H1 (cell line): Measurements from ENCODE around the gene GOLGA3. TPM values are rescaled to one million over a fixed set of nuclear protein-coding genes. Genes with fewer than 3 reads are reported as not detected.

ENCODE experiments used
- CTCF ChIA-PET: fragments of 300-600 bp; sonication (Branson Sonifier 250); formaldehyde crosslinking; loops from one replicate; lab custom pipeline; 2021; ENCODE audit not compliant: partially characterized antibody; lab: Charles Lee
- POLR2A ChIA-PET: fragments of 300-600 bp; sonication (Branson Sonifier 250); formaldehyde crosslinking; loops from one replicate; lab custom pipeline; 2021; ENCODE audit warnings: inconsistent platforms; ENCODE audit not compliant: partially characterized antibody; lab: Charles Lee
- DNase-seq, 2 experiments: peaks; one replicate each; pipeline versions ENCODE4 v3.0.0 to v3.0.0-alpha.2; 2010 to 2022; ENCODE audit warnings: low spot score in 2 of 2, low read depth in 1 of 2, mixed read lengths in 1 of 2
- FAIRE-seq: peaks from 2 replicates; lab custom pipeline; 2011; peaks lifted over from hg19 to GRCh38; lab: Jason Lieb, UNC
- H2AFZ ChIP-seq: 2 replicates; pipeline ENCODE4 v1.8.1; 2012; ENCODE audit warnings: low read length, inconsistent platforms
- H2AK5ac ChIP-seq: 2 replicates; pipeline ENCODE4 v1.6.1; 2013; ENCODE audit warnings: low read depth, low read length
- H2BK120ac ChIP-seq: replicated peaks from 2 replicates; pipeline ENCODE3; 2013; ENCODE audit warnings: low read depth, low read length, inconsistent platforms
- H2BK12ac ChIP-seq: 2 replicates; pipeline ENCODE4 v1.6.1; 2013; ENCODE audit warnings: low read depth, low read length
- H2BK15ac ChIP-seq: 2 replicates; pipeline ENCODE4 v1.6.1; 2013; ENCODE audit warnings: low read length
- H2BK20ac ChIP-seq: 2 replicates; pipeline ENCODE4 v1.6.1; 2013; ENCODE audit warnings: low read length
- H2BK5ac ChIP-seq: 2 replicates; pipeline ENCODE4 v1.6.1; 2013; ENCODE audit warnings: low read depth, low read length
- H3K14ac ChIP-seq: 2 replicates; pipeline ENCODE4 v1.6.1; 2013; ENCODE audit warnings: inconsistent platforms; ENCODE audit not compliant: insufficient read length
- H3K18ac ChIP-seq: 2 replicates; pipeline ENCODE4 v1.6.1; 2013; ENCODE audit warnings: low read length; ENCODE audit errors: extremely low read depth
- H3K23ac ChIP-seq: 2 replicates; pipeline ENCODE4 v1.6.1; 2013; ENCODE audit warnings: inconsistent platforms; ENCODE audit not compliant: insufficient read length
- H3K23me2 ChIP-seq: 2 replicates; pipeline ENCODE4 v1.6.1; 2013; ENCODE audit warnings: low read depth, low read length
- H3K27ac ChIP-seq: 2 replicates; pipeline ENCODE4 v1.6.1; 2011; ENCODE audit warnings: low read depth, low read length, inconsistent platforms
- H3K27me3 ChIP-seq, 4 experiments: replicated peaks in 1 of 4; 1 replicate in 1 of 4; 2 replicates in 3 of 4; pipeline versions ENCODE4 v1.6.1 to v1.8.1; 2011 to 2013; ENCODE audit warnings: low read length in 3 of 4, mild to moderate bottlenecking in 3 of 4, inconsistent platforms in 2 of 4, mixed read lengths in 2 of 4, moderate library complexity in 1 of 4; ENCODE audit not compliant: control insufficient read depth in 3 of 4, insufficient read depth in 3 of 4; ENCODE audit errors: extremely low read depth in 1 of 4
- H3K36me3 ChIP-seq, 4 experiments: 2 replicates each; pipeline versions ENCODE4 v1.6.1 to v1.8.1; 2011 to 2013; ENCODE audit warnings: mild to moderate bottlenecking in 4 of 4, low read length in 3 of 4, moderate library complexity in 2 of 4, control low read depth in 1 of 4, inconsistent platforms in 1 of 4; ENCODE audit not compliant: insufficient read depth in 4 of 4, control insufficient read depth in 2 of 4
- H3K4ac ChIP-seq: replicated peaks from 2 replicates; pipeline ENCODE3; 2013; ENCODE audit warnings: low read length, low read depth, mixed read lengths, inconsistent platforms; ENCODE audit not compliant: insufficient read length
- H3K4me1 ChIP-seq, 4 experiments: replicated peaks in 1 of 4; 1 replicate in 1 of 4; 2 replicates in 3 of 4; pipeline versions ENCODE4 v1.6.1 to v1.8.1; 2011 to 2013; ENCODE audit warnings: low read length in 3 of 4, inconsistent platforms in 2 of 4, mixed read lengths in 1 of 4; ENCODE audit not compliant: insufficient read depth in 4 of 4, control insufficient read depth in 3 of 4
- H3K4me2 ChIP-seq, 2 experiments: 2 replicates each; pipeline versions ENCODE4 v1.6.1 to v1.8.1; 2011 to 2013; ENCODE audit warnings: low read depth in 2 of 2, low read length in 2 of 2, control low read depth in 1 of 2, inconsistent platforms in 1 of 2, mild to moderate bottlenecking in 1 of 2; ENCODE audit not compliant: insufficient read depth in 1 of 2
- H3K4me3 ChIP-seq, 4 experiments: fragments of 200-600, 300-600 bp in 1 of 4; sonication (generic), shearing (Covaris generic), sonication (Bioruptor Twin) in 1 of 4; 2 replicates each; pipeline versions ENCODE4 v1.5.1 to v1.8.1; 2011 to 2016; ENCODE audit warnings: low read length in 4 of 4, low read depth in 3 of 4, control low read depth in 2 of 4, inconsistent platforms in 2 of 4, mild to moderate bottlenecking in 2 of 4, mixed read lengths in 1 of 4, moderate library complexity in 1 of 4; ENCODE audit not compliant: insufficient read depth in 2 of 4; ENCODE audit errors: extremely low read depth in 1 of 4
- H3K56ac ChIP-seq: replicated peaks from 2 replicates; pipeline ENCODE3; 2013; ENCODE audit warnings: low read depth, mild to moderate bottlenecking, mixed read lengths, low read length, inconsistent platforms; ENCODE audit not compliant: insufficient read length
- H3K79me1 ChIP-seq: 2 replicates; pipeline ENCODE4 v1.6.1; 2013; ENCODE audit warnings: low read depth, low read length, control low read depth
- H3K79me2 ChIP-seq, 2 experiments: 2 replicates each; pipeline versions ENCODE4 v1.6.1 to v1.8.1; 2012 to 2013; ENCODE audit warnings: low read length in 2 of 2, mild to moderate bottlenecking in 2 of 2, inconsistent platforms in 1 of 2; ENCODE audit not compliant: insufficient read depth in 2 of 2, control insufficient read depth in 1 of 2
- H3K9ac ChIP-seq, 4 experiments: replicated peaks in 1 of 4; 1 replicate in 1 of 4; 2 replicates in 3 of 4; pipeline versions ENCODE4 v1.6.1 to v1.8.1; 2011 to 2013; ENCODE audit warnings: low read depth in 3 of 4, low read length in 3 of 4, control low read depth in 2 of 4, mild to moderate bottlenecking in 2 of 4, moderate library complexity in 2 of 4, inconsistent platforms in 1 of 4; ENCODE audit errors: extremely low read depth in 1 of 4
- H3K9me3 ChIP-seq, 2 experiments: 2 replicates each; pipeline versions ENCODE4 v1.6.1 to v1.8.1; 2012 to 2013; ENCODE audit warnings: mild to moderate bottlenecking in 2 of 2, moderate library complexity in 2 of 2, control low read depth in 1 of 2, inconsistent platforms in 1 of 2, low read depth in 1 of 2, low read length in 1 of 2, mixed read lengths in 1 of 2; ENCODE audit not compliant: insufficient read depth in 2 of 2
- H4K20me1 ChIP-seq, 2 experiments: replicated peaks in 1 of 2; 2 replicates each; pipeline versions ENCODE3 to v1.8.1; 2011 to 2013; ENCODE audit warnings: inconsistent platforms in 2 of 2, low read length in 2 of 2, mild to moderate bottlenecking in 1 of 2; ENCODE audit not compliant: insufficient read depth in 2 of 2, control insufficient read depth in 1 of 2
- H4K5ac ChIP-seq: 2 replicates; pipeline ENCODE4 v1.6.1; 2013; ENCODE audit warnings: low read length, low read depth, mixed read lengths, inconsistent platforms; ENCODE audit not compliant: insufficient read length
- H4K8ac ChIP-seq: 2 replicates; pipeline ENCODE4 v1.8.0; 2013; ENCODE audit warnings: mild to moderate bottlenecking, moderate library complexity, low read length, inconsistent platforms; ENCODE audit not compliant: insufficient read depth; ENCODE audit errors: extremely low read depth
- H4K91ac ChIP-seq: replicated peaks from 2 replicates; pipeline ENCODE3; 2013; ENCODE audit warnings: low read length, mixed read lengths, inconsistent platforms; ENCODE audit not compliant: insufficient read length
- FOSL1 ChIP-seq: IDR thresholded peaks from 2 replicates; pipeline ENCODE4 v1.6.1; 2011; ENCODE audit warnings: mild to moderate bottlenecking, low read depth, low read length, moderate library complexity; ENCODE audit not compliant: insufficient read depth
- WGBS, 2 experiments: shearing (Covaris generic) in 1 of 2; methylation state at CpG; one replicate each; pipeline versions ENCODE4 v1.1.6 to v1.1.7; 2013 to 2015; ENCODE audit warnings: low lambda C conversion rate in 2 of 2, mixed read lengths in 2 of 2, inconsistent platforms in 1 of 2, low coverage in 1 of 2, missing lambda C conversion rate in 1 of 2; ENCODE audit not compliant: insufficient replicate concordance in 2 of 2, insufficient coverage in 1 of 2, insufficient read length in 1 of 2; ENCODE audit errors: extremely low coverage in 1 of 2, missing lambda C conversion rate in 1 of 2; 5-methylcytosine and 5-hydroxymethylcytosine counted together
- polyA plus RNA-seq, 7 experiments: library from polyadenylated mRNA; depleted of rRNA in 3 of 7; stranded (reverse) in 5 of 7; unstranded in 2 of 7; fragments of >200 nt in 5 of 7; fragments of 200-250 nt in 2 of 7; gene quantifications; 1 replicate in 5 of 7; 2 replicates in 1 of 7; 4 replicates in 1 of 7; pipeline versions ENCODE4 v1.2.1 to v1.2.3, GENCODE V29; 2011 to 2013; ENCODE audit warnings: missing spikeins in 2 of 7, mixed read lengths in 2 of 7
- total RNA-seq: library from RNA; stranded (reverse); fragmentation: NEBNext Ultra II Directional; extraction: Animal tissue kit (Norgen Biotek cat#: 25700); gene quantifications from 2 replicates; pipeline ENCODE4 v1.2.1, GENCODE V29; 2021

Gene GOLGA3
- total and polyA plus RNA-seq, 2 of the 8 experiments (the other 6 are each of a cell fraction or from before 2014, with no cell fraction given): 6.4 to 33.1 TPM

- POLR2A ChIA-PET: interaction anchor here (0.7 to 1.2 kb wide), 3 partner anchors 13 to 15 kb away, joined by 3 to 4 read pairs (median 3); no protein-coding TSS in a partner anchor
- Histone ChIP-seq H3K27ac (no peak overlapping the region), H4K91ac (no peak overlapping the region), H3K23ac (no peak overlapping the region), H2BK15ac (no peak overlapping the region), H2BK12ac (no peak overlapping the region), H3K4me3 (no peak overlapping the region), H3K79me2 (peaks cover 0 to 18% of the 10 kb centered on the region in 2 experiments; a peak in 2 of 4 replicates), H2BK120ac (no peak overlapping the region), H3K4me1 (no peaks in the 10 kb centered on the region), H3K56ac (no peak overlapping the region), H3K79me1 (peaks cover 6% of the 10 kb centered on the region), H2BK5ac (no peak overlapping the region), H4K8ac (no peak overlapping the region), H3K14ac (no peak overlapping the region), H2BK20ac (no peak overlapping the region), H3K4ac (no peak overlapping the region), H2AK5ac (no peak overlapping the region), H3K4me2 (no peak overlapping the region), H3K9ac (no peak overlapping the region), H4K20me1 (peaks cover 8 to 25% of the 10 kb centered on the region in 2 experiments), H4K5ac (no peak overlapping the region), H2AFZ (no peak overlapping the region), H3K27me3 (no peaks in the 10 kb centered on the region), H3K23me2 (peaks cover 3% of the 10 kb centered on the region; the same call in 1 of the 2 replicates), H3K18ac (no peak overlapping the region), H3K9me3 (no peaks in the 10 kb centered on the region), H3K36me3 (peaks cover 50 to 82% (median 73%) of the 10 kb centered on the region in 4 experiments)
- WGBS, 2 experiments: 88% methylated on average over 6 of the region's 6 CpGs; no CpG with 5 or more reads in 1 of the 2 experiments
- DNase-seq (no peak), FAIRE-seq (no peak)
- no peak for TF ChIP-seq FOSL1
- CTCF ChIA-PET: interaction anchor here (2.8 kb wide), 1 partner anchor 15 kb away, joined by 9 read pairs; no protein-coding TSS in a partner anchor
Measured at GRCh38 chr12:132740313-132740646, 88.4 kb downstream of the GOLGA3 start.
